ENCODE measurements around the gene TMEM220.

Gene TMEM220

DNA sequence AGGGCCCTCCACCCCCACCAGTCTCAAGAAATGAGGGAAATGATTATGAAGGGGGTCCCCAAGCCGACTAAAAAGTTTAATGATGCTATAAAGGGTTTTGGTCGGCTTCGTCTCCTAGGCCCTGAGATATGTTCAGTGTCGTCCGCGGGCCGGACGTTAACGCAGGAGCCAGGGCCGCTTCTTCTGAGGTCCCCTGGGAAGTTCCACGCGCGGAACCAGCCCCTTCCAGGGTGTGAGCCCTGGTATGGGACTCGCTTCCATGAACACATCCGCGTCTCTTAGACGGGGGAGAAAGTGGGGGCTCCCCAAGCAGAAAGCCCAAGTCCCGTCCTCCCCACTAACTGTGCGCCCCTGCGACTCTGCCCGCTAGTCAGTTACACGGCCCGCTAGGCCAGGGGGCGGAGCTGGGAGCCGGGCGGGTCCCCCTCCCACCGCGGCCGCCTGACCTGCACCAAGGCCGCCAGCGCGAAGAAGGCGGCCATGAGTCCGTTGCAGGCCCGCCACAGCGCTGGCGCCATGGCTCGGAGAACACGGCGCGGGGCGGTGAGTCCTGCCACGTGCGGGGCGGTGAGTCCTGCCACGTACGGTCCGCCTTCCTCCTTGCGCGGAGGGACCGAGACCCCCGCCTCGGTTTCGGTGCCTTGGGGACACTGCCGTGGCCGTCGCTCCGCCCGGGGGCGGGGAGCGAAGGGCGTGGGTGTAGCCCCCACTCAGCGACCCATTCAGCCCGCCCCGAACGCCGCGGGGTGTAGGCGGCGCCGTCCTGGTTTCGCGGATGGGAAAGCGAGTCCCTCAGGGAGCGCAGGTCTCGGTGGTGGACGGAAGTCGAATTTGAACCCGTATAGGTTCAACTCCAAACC lies at the start of gene TMEM220:
TSS of gene TMEM220 (minus strand) at position 690 of the 860 bp plus-strand sequence. CDS start at position 518, 172 bp downstream.
- H3K27ac Mint-ChIP-seq: peak within 1 kb of the TSS; percentile 85
- H3K9me3 Mint-ChIP-seq: no peaks in the 10 kb centered on the region
- peaks cover 8% of the 10 kb centered on the region for H3K27me3 Mint-ChIP-seq
- H3K4me1 Mint-ChIP-seq (ENCODE audit: low read depth): peaks cover 16% of the 10 kb centered on the region
- peak within 1 kb of the TSS; percentile 96 for H3K4me3 Mint-ChIP-seq
- intact Hi-C loops (cut with micrococcal nuclease): loop anchor here (2.0 kb wide), 1 partner anchor 31 kb away; no protein-coding TSS in a partner anchor
- H3K36me3 Mint-ChIP-seq (ENCODE audit: low read depth): peaks cover 6% of the 10 kb centered on the region

DNA sequence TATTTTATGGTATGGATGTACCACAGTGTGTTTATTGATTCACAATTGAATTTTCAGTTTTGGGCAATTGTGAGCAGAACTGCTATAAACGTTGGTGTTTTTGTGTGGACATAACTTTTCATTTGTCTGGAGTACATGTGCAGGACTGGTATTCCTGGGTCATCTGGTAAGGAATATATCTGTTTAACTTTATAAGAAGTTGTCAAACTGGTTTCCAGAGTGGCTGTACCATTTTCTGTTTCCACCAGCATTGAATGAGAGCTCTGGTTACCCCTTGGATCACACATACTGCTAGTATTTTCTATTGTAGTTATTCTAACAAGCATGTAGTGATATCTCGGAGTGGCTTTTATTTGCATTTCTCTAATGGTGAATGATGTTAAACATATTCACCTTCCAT lies 49.8 kb upstream of the TMEM220 start:
- Mint-ChIP-seq H3K4me3 (no peak overlapping the region), H3K9me3 (peaks cover 25% of the 10 kb centered on the region), H3K27me3 (peaks cover 3% of the 10 kb centered on the region), H3K36me3 (ENCODE audit: low read depth) (no peaks in the 10 kb centered on the region), H3K4me1 (ENCODE audit: low read depth) (peaks cover 11% of the 10 kb centered on the region), H3K27ac (no peak overlapping the region)
- intact Hi-C loops (cut with micrococcal nuclease): no loop called here

DNA sequence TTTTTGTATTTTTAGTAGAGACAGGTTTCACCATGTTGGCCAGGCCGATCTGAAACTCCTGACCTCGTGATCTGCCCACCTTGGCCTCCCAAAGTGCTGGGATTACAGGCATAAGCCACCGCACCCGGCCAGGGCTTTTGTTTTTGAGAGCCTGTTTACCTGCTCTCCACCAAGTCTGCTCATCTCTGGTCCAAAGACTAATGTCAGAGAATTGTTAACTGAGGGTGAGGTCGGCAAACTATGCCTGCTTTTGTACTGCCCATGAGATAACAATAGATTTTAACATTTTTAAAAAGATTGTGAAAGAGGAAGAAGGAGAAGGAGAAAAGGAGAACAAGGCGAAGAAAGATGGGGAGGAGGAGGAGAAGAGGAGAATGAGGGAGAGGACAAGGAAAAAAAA lies 48.1 kb upstream of the TMEM220 start:
- Mint-ChIP-seq H3K27ac (peak overlapping the region; percentile 10), H3K9me3 (peaks cover 16% of the 10 kb centered on the region), H3K27me3 (no peaks in the 10 kb centered on the region), H3K4me1 (ENCODE audit: low read depth) (peaks cover 11% of the 10 kb centered on the region), H3K4me3 (no peak overlapping the region), H3K36me3 (ENCODE audit: low read depth) (no peaks in the 10 kb centered on the region)
- intact Hi-C loops (cut with micrococcal nuclease): no loop called here

DNA sequence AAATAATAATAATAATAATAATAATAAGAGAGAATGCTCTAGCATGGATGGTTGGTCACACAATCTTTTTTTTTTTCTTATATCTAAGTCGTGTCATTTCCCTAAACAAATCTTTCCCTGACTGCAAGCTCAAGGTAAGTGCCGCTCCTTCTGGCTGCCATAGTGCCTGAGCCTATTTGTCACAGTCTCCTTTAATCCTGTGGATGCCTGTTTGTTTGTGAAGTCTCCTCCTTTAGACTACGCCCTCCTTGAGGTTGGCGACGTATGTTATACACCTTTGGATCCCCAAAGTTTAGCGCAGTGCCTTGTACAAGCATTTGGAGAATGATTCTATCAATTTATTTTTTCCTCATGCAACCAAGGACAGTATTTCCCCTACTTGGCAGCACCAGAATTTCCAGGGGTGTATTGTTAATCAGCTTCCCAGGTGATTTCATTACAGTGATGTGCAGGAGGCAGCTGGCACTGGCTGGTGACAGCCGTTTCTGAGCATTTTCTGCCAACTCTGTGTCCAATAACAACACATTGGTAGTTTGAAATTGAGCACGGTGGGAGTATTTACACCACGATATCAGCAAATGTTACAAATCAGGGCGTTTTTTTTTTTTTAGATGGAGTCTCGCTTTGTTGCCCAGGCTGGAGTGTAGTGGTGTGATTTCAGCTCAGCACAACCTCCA lies 47.4 kb upstream of the TMEM220 start:
- H3K4me1 Mint-ChIP-seq (ENCODE audit: low read depth): peaks cover 11% of the 10 kb centered on the region
- no peak overlapping the region for H3K4me3 Mint-ChIP-seq
- H3K27ac Mint-ChIP-seq: no peak overlapping the region
- intact Hi-C loops (cut with micrococcal nuclease): no loop called here
- H3K27me3 Mint-ChIP-seq: no peaks in the 10 kb centered on the region
- H3K36me3 Mint-ChIP-seq (ENCODE audit: low read depth): no peaks in the 10 kb centered on the region
- peaks cover 10% of the 10 kb centered on the region for H3K9me3 Mint-ChIP-seq

GRCh38 chr17:10776381-10776780 lies 46.6 kb upstream of the TMEM220 start:
- peaks cover 10% of the 10 kb centered on the region for H3K9me3 Mint-ChIP-seq
- H3K27ac Mint-ChIP-seq: no peak overlapping the region
- H3K4me1 Mint-ChIP-seq (ENCODE audit: low read depth): peaks cover 11% of the 10 kb centered on the region
- no peak overlapping the region for H3K4me3 Mint-ChIP-seq
- no peaks in the 10 kb centered on the region for H3K27me3 Mint-ChIP-seq
- no peaks in the 10 kb centered on the region for H3K36me3 Mint-ChIP-seq (ENCODE audit: low read depth)
- intact Hi-C loops (cut with micrococcal nuclease): no loop called here

DNA sequence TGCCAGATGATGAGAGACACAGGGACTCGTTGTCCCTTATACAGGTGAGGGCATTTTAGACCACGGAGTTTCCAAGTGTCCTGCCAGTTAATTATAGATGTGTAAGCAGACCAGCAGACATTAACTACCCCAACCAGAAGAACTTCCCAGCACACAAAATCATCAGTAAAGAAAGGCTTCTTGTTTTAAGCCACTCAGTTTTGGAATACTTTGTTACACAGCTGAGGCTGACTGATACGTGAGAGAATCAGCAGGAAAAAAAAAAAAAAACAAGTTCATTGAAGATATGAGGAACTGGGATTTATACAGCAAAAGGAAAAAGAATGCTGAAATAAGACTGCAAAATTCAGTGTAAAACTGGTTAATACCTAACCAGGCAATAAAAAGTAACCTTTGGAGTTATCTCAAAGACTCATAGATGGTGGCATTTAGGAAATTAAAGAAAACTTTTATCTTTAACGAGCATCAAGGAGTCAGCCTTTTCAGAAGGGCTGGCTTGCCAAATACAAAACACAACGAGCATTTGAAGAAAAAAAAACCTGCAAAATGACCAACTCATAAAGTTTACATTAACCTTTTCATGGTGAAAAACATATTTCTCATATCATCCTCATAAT lies 46.0 kb upstream of the TMEM220 start:
- intact Hi-C loops (cut with micrococcal nuclease): no loop called here
- Mint-ChIP-seq H3K9me3 (peaks cover 10% of the 10 kb centered on the region), H3K4me1 (ENCODE audit: low read depth) (peaks cover 11% of the 10 kb centered on the region), H3K4me3 (no peak overlapping the region), H3K27me3 (no peaks in the 10 kb centered on the region), H3K27ac (no peak overlapping the region), H3K36me3 (ENCODE audit: low read depth) (no peaks in the 10 kb centered on the region)

GRCh38 chr17:10775058-10775457 lies 45.2 kb upstream of the TMEM220 start:
- Mint-ChIP-seq H3K4me1 (ENCODE audit: low read depth) (peaks cover 11% of the 10 kb centered on the region), H3K27ac (no peak overlapping the region), H3K4me3 (no peak overlapping the region), H3K9me3 (peaks cover 10% of the 10 kb centered on the region), H3K27me3 (no peaks in the 10 kb centered on the region), H3K36me3 (ENCODE audit: low read depth) (no peaks in the 10 kb centered on the region)
- intact Hi-C loops (cut with micrococcal nuclease): no loop called here

- Mint-ChIP-seq H3K27ac (no peak overlapping the region), H3K27me3 (no peaks in the 10 kb centered on the region), H3K4me3 (no peak overlapping the region), H3K4me1 (ENCODE audit: low read depth) (peaks cover 11% of the 10 kb centered on the region), H3K36me3 (ENCODE audit: low read depth) (no peaks in the 10 kb centered on the region), H3K9me3 (peaks cover 10% of the 10 kb centered on the region)
- intact Hi-C loops (cut with micrococcal nuclease): no loop called here
These were observed 43.6 kb upstream of the TMEM220 start for GRCh38 chr17:10773391-10773790.

DNA sequence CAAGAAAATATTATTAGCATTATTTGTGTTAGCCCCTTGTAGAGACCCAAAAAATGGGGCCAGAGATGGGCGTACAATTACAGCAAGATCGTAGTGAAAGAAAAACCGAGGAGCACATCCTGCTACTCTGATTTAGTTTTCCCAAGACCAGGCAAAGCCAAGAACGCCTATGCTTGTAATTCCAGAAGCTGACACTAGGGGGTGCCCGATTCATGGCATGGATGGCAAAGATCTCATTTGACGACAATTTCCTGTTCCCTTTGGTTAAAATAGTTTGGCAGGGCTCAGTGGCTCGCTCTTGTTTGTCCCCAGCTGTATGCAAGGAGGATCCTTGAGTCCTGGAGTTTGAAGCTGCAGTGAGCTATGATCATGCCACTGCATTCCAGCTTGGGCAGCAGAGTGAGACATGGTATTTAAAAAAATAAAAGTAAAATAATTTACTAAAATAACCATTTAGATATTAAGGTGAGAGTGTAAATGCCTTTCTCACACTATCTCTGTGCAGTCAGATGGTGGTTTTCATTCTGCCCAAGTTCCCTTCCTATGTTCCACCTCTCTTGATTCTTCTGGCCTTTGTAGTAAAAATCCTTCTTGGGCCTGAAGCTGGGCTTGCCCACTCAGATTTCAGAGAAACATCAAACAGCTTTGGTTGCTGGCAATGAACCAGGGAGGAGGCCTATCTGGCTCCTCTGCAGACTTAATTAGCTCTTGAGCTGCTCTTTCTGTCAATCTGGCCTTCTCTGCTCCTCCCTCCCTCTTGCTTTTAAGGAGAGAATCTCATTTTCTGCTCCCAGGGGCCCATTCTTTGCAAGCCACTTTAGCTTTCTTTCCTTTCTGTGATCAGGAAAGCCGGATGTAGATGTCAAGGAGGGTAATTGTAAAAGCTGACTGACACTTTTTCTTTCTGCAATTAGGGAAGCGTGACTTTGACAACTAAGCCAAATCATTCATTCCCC lies 42.9 kb upstream of the TMEM220 start:
- H3K4me3 Mint-ChIP-seq: no peak overlapping the region
- no peaks in the 10 kb centered on the region for H3K36me3 Mint-ChIP-seq (ENCODE audit: low read depth)
- no peak overlapping the region for H3K27ac Mint-ChIP-seq
- intact Hi-C loops (cut with micrococcal nuclease): loop anchor here (1.0 kb wide), 1 partner anchor 73 kb away; no protein-coding TSS in a partner anchor
- peaks cover 10% of the 10 kb centered on the region for H3K9me3 Mint-ChIP-seq
- H3K4me1 Mint-ChIP-seq (ENCODE audit: low read depth): peaks cover 5% of the 10 kb centered on the region
- H3K27me3 Mint-ChIP-seq: no peaks in the 10 kb centered on the region

GRCh38 chr17:10771148-10771547 lies 41.3 kb upstream of the TMEM220 start:
- H3K4me1 Mint-ChIP-seq (ENCODE audit: low read depth): peaks cover 1% of the 10 kb centered on the region
- intact Hi-C loops (cut with micrococcal nuclease): no loop called here
- no peak overlapping the region for H3K4me3 Mint-ChIP-seq
- H3K27me3 Mint-ChIP-seq: no peaks in the 10 kb centered on the region
- no peaks in the 10 kb centered on the region for H3K36me3 Mint-ChIP-seq (ENCODE audit: low read depth)
- peaks cover 10% of the 10 kb centered on the region for H3K9me3 Mint-ChIP-seq
- H3K27ac Mint-ChIP-seq: no peak overlapping the region

- no peak overlapping the region for H3K4me3 Mint-ChIP-seq
- no peak overlapping the region for H3K27ac Mint-ChIP-seq
- intact Hi-C loops (cut with micrococcal nuclease): no loop called here
These were observed 40.0 kb upstream of the TMEM220 start for GRCh38 chr17:10769840-10770239.

GRCh38 chr17:10768750-10769251 lies 39.0 kb upstream of the TMEM220 start:
- H3K9me3 Mint-ChIP-seq: no peaks in the 10 kb centered on the region
- intact Hi-C loops (cut with micrococcal nuclease): no loop called here
- H3K27me3 Mint-ChIP-seq: no peaks in the 10 kb centered on the region
- H3K4me1 Mint-ChIP-seq (ENCODE audit: low read depth): no peaks in the 10 kb centered on the region
- H3K36me3 Mint-ChIP-seq (ENCODE audit: low read depth): no peaks in the 10 kb centered on the region
- H3K27ac Mint-ChIP-seq: no peak overlapping the region
- no peak overlapping the region for H3K4me3 Mint-ChIP-seq

More at GRCh38 chr17:10769840-10770239, 40.0 kb upstream of the TMEM220 start:
- H3K27me3 Mint-ChIP-seq: no peaks in the 10 kb centered on the region
- no peaks in the 10 kb centered on the region for H3K9me3 Mint-ChIP-seq
- H3K4me1 Mint-ChIP-seq (ENCODE audit: low read depth): no peaks in the 10 kb centered on the region
- no peaks in the 10 kb centered on the region for H3K36me3 Mint-ChIP-seq (ENCODE audit: low read depth)

DNA sequence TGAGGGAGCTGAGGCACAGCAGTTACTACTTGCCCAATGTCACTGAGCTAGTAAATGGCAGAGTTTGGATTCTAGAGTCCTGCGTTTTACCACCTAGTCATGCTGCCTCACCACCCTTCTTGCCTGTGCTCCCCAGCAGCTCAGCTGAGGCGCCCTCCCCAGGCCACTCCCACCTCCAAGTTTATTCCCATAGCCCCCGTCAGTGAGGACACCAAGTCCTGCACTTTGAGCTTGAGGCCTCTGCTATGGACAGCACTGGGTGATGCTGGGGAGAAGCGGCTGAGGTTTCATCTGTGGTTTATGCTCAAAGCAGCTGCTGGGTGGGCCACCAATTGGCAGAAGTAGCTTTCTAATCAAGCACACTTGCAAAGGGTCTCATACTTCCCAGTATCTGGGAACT lies 37.4 kb upstream of the TMEM220 start:
- Mint-ChIP-seq H3K27ac (no peak overlapping the region), H3K4me1 (ENCODE audit: low read depth) (no peaks in the 10 kb centered on the region), H3K27me3 (no peaks in the 10 kb centered on the region), H3K4me3 (no peak overlapping the region), H3K9me3 (no peaks in the 10 kb centered on the region), H3K36me3 (ENCODE audit: low read depth) (no peaks in the 10 kb centered on the region)
- intact Hi-C loops (cut with micrococcal nuclease): no loop called here
